PC-3 (cell line): ENCODE data around the gene CAPN3. TPM values are rescaled to one million over a fixed set of nuclear protein-coding genes. Genes with fewer than 3 reads are reported as not detected.
"Not testable (repeated sequence)": the region's sequence is repeated elsewhere in the genome, so short reads cannot be mapped to it uniquely, and the experiment has no call there.

ENCODE experiments used
- ATAC-seq: fragments of 200-7000 bp; cut with Tn5 transposase; 2 replicates; pipeline ENCODE4 v1.9.1; 2020; ENCODE audit warnings: mild to moderate bottlenecking, moderate library complexity
- BruUV-seq: library from RNA; stranded (reverse); fragments of 400-500 nt; replicated peaks from 2 replicates; lab custom pipeline; 2021; lab: Mats Ljungman, UMichigan
- CTCF ChIA-PET: fragments of 300-600 bp; sonication (Branson Sonifier 250); formaldehyde crosslinking; loops from one replicate; lab custom pipeline; 2022; ENCODE audit warnings: antibody characterized with exemption; lab: Charles Lee
- POLR2A ChIA-PET: fragments of 300-600 bp; sonication (Branson Sonifier 250); formaldehyde crosslinking; loops from one replicate; lab custom pipeline; 2022; ENCODE audit warnings: antibody characterized with exemption; ENCODE audit not compliant: unreplicated experiment; lab: Charles Lee
- DNase-seq: peaks from one replicate; pipeline ENCODE4 v3.0.0-alpha.2; 2015
- H2AFZ ChIP-seq: fragments of 300-600 bp; sonication (generic); 2 replicates; pipeline ENCODE4 v1.6.0; 2016; ENCODE audit warnings: antibody characterized with exemption, low read length
- H3F3A ChIP-seq: fragments of 300-600 bp; sonication (generic); one replicate; pipeline ENCODE4 v1.6.0; 2017; ENCODE audit warnings: antibody characterized with exemption, low read length, control low read depth, mild to moderate bottlenecking; ENCODE audit not compliant: unreplicated experiment
- H3K27ac ChIP-seq: fragments of 300-600 bp; sonication (generic); 2 replicates; pipeline ENCODE4 v1.5.1; 2016; ENCODE audit warnings: mild to moderate bottlenecking, low read length
- H3K27me3 ChIP-seq: fragments of 300-600 bp; sonication (generic); 2 replicates; pipeline ENCODE4 v1.6.1; 2016; ENCODE audit warnings: low read length, mixed read lengths
- H3K36me3 ChIP-seq: fragments of 300-600 bp; sonication (generic); 2 replicates; pipeline ENCODE4 v1.6.1; 2016; ENCODE audit warnings: low read depth, mixed run types, low read length, mixed read lengths
- H3K4me1 ChIP-seq: fragments of 300-600 bp; sonication (generic); 2 replicates; pipeline ENCODE4 v1.5.1; 2016; ENCODE audit warnings: low read length; ENCODE audit not compliant: insufficient read depth
- H3K4me2 ChIP-seq: fragments of 300-600 bp; sonication (generic); 2 replicates; pipeline ENCODE4 v1.6.0; 2016; ENCODE audit warnings: low read length
- H3K4me3 ChIP-seq: fragments of 300-600 bp; sonication (generic); 2 replicates; pipeline ENCODE4 v1.5.1; 2016; ENCODE audit warnings: mild to moderate bottlenecking, low read length, mixed read lengths
- H3K79me2 ChIP-seq: fragments of 300-600 bp; sonication (generic); 2 replicates; pipeline ENCODE4 v1.6.1; 2017; ENCODE audit warnings: low read length, mixed read lengths
- H3K9ac ChIP-seq: fragments of 300-600 bp; sonication (generic); 2 replicates; pipeline ENCODE4 v1.6.0; 2016; ENCODE audit warnings: mild to moderate bottlenecking, low read length
- H3K9me2 ChIP-seq: fragments of 300-600 bp; sonication (generic); replicated peaks from 2 replicates; pipeline ENCODE4 v1.6.1; 2016; ENCODE audit warnings: mixed run types, low read length, mixed read lengths
- H3K9me3 ChIP-seq: fragments of 300-600 bp; sonication (generic); 2 replicates; pipeline ENCODE4 v1.6.1; 2016; ENCODE audit warnings: low read length, mixed read lengths
- H4K20me1 ChIP-seq: fragments of 300-600 bp; sonication (generic); 2 replicates; pipeline ENCODE4 v1.6.1; 2016; ENCODE audit warnings: low read length, mixed read lengths
- EZH2 ChIP-seq: fragments of 300-600 bp; sonication (generic); IDR thresholded peaks from one replicate; pipeline ENCODE4 v1.6.1; 2017; ENCODE audit warnings: antibody characterized with exemption, mild to moderate bottlenecking, low read length; ENCODE audit not compliant: unreplicated experiment
- EZH2phosphoT487 ChIP-seq: fragments of 300-600 bp; sonication (generic); IDR thresholded peaks from 2 replicates; pipeline ENCODE4 v1.6.1; 2018; ENCODE audit warnings: mild to moderate bottlenecking, antibody characterized with exemption, low read length, borderline replicate concordance
- intact Hi-C: fragments of 100-400 bp; cut with micrococcal nuclease; formaldehyde crosslinking; loops from 2 replicates; pipeline ENCODE4 v1.9.0; 2023
- total RNA-seq: library from RNA; depleted of rRNA; stranded (reverse); fragments of >200 nt; gene quantifications from 2 replicates; pipeline ENCODE4 v1.2.3, GENCODE V29; 2014
- TF ChIP-seq, protein P1 (sequence below): fragments of 300-600 bp; sonication (generic); conservative IDR thresholded peaks from 2 replicates; pipeline ENCODE4 v1.5.1; 2017; ENCODE audit warnings: antibody characterized with exemption, low read depth, mild to moderate bottlenecking, low read length

The CAPN3 gene
- total RNA-seq, 1 experiment from 2014 or later: 0.40 TPM

DNA sequence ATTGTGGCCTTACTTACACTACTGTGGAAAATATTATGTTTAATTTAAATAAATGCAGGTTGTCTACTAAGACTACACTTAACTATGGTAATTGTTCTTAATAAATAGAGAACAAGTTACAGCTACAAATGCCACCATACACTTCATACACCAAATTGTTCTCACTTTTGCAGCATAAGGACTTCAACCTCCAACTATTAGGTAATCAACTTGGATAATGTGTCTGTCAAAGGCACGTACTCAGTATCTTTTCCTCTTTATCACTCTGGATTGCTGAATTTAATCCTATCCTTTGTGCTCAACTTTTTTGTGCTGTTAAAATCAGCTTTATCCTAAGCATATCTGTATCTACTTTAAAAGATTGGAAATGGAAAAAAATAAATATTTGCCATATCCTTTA lies 44.5 kb upstream of the CAPN3 start:
- POLR2A ChIA-PET: no interaction called here
- no peak for DNase-seq

DNA sequence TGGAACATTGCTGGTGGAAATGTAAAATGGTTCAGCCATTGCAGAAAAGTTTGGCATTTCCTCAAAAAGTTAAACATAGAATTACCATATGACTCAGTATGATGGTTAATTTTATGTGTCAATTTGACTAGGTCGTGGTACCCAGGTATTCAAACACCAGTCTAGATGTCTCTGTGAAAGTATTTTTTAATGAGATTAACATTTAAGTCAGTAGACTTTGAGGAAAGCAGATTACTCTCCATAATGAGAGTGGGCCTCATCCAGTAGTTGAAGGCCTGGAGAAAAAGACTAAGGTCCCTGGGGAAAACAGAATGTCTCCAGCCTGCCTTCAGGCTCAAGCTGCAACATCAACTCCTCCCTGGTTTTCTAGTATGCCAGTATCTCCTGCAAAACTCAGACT lies 43.8 kb upstream of the CAPN3 start:
- intact Hi-C loops: no loop called here
- no peak overlapping the region for H2AFZ ChIP-seq
- no peaks in the 10 kb centered on the region for H4K20me1 ChIP-seq
- H3K36me3 ChIP-seq: no peaks in the 10 kb centered on the region; the same call in 1 of the 2 replicates
- no peak overlapping the region for H3K4me3 ChIP-seq
- no peaks in the 10 kb centered on the region for H3K27me3 ChIP-seq
- no peaks in the 10 kb centered on the region for H3K79me2 ChIP-seq
- no TSS peak for BruUV-seq
- H3K9ac ChIP-seq: no peak overlapping the region
- H3K9me2 ChIP-seq: no peaks in the 10 kb centered on the region
- no peaks in the 10 kb centered on the region for H3K9me3 ChIP-seq
- H3K27ac ChIP-seq: no peak overlapping the region
- no peaks in the 10 kb centered on the region for H3K4me1 ChIP-seq
- CTCF ChIA-PET: no interaction called here
- H3K4me2 ChIP-seq: no peak overlapping the region
- TF ChIP-seq EZH2phosphoT487: no peak
- TF ChIP-seq, protein P1, sequence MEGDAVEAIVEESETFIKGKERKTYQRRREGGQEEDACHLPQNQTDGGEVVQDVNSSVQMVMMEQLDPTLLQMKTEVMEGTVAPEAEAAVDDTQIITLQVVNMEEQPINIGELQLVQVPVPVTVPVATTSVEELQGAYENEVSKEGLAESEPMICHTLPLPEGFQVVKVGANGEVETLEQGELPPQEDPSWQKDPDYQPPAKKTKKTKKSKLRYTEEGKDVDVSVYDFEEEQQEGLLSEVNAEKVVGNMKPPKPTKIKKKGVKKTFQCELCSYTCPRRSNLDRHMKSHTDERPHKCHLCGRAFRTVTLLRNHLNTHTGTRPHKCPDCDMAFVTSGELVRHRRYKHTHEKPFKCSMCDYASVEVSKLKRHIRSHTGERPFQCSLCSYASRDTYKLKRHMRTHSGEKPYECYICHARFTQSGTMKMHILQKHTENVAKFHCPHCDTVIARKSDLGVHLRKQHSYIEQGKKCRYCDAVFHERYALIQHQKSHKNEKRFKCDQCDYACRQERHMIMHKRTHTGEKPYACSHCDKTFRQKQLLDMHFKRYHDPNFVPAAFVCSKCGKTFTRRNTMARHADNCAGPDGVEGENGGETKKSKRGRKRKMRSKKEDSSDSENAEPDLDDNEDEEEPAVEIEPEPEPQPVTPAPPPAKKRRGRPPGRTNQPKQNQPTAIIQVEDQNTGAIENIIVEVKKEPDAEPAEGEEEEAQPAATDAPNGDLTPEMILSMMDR: no peak
- no peak for TF ChIP-seq EZH2
- DNase-seq (peak; percentile 19), ATAC-seq (peak; percentile 67)
- no peaks in the 10 kb centered on the region for H3F3A ChIP-seq
- POLR2A ChIA-PET: no interaction called here

More for the DNA sequence above, 44.5 kb upstream of the CAPN3 start:
- H3K9me3 ChIP-seq: no peaks in the 10 kb centered on the region
- no peaks in the 10 kb centered on the region for H4K20me1 ChIP-seq
- no peak for ATAC-seq
- no peak overlapping the region for H3K9ac ChIP-seq
- CTCF ChIA-PET: no interaction called here
- no peak overlapping the region for H3K4me2 ChIP-seq
- no peak overlapping the region for H2AFZ ChIP-seq
- no peaks in the 10 kb centered on the region for H3K9me2 ChIP-seq
- no peak overlapping the region for H3K4me3 ChIP-seq
- H3K27me3 ChIP-seq: no peaks in the 10 kb centered on the region
- H3F3A ChIP-seq: no peaks in the 10 kb centered on the region
- intact Hi-C loops: no loop called here
- TF ChIP-seq EZH2phosphoT487 (no peak), EZH2 (no peak)
- TF ChIP-seq, protein P1: no peak
- no TSS peak for BruUV-seq
- no peaks in the 10 kb centered on the region; the same call in 1 of the 2 replicates for H3K36me3 ChIP-seq
- H3K4me1 ChIP-seq: no peaks in the 10 kb centered on the region
- no peak overlapping the region for H3K27ac ChIP-seq
- H3K79me2 ChIP-seq: no peaks in the 10 kb centered on the region

DNA sequence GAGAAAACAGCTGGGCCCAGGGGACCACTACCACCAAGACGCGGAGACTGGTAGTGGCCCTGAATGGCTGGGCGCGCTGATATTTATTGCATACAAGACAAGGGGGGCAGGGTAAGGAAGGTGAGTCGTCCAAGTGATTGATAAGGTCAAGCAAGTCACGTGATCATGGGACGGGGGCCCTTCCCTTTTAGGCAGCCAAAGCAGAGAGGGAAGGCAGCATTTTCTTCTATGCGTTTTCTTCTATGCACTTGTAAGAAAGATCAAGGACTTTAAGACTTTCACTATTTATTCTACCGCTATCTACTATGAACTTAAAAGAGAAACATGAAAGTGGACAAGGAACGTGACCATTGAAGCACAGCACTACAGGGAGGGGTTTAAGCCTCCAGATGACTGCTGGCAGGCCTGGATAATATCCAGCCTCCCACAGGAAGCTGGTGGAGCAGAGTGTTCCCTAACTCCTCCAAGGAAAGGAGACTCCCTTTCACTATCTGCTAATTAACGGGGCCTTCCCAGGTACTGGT lies 43.0 kb upstream of the CAPN3 start:
- DNase-seq, H4K20me1 ChIP-seq, H3K79me2 ChIP-seq, intact Hi-C loops, H3F3A ChIP-seq, BruUV-seq, H3K36me3 ChIP-seq, H3K27me3 ChIP-seq, H3K9ac ChIP-seq, ATAC-seq, H2AFZ ChIP-seq, H3K27ac ChIP-seq, H3K9me3 ChIP-seq, H3K9me2 ChIP-seq, CTCF ChIA-PET, H3K4me1 ChIP-seq, POLR2A ChIA-PET, H3K4me2 ChIP-seq, H3K4me3 ChIP-seq: not testable (repeated sequence)
